ENCODE measurements around the gene QTRT2.

DNA sequence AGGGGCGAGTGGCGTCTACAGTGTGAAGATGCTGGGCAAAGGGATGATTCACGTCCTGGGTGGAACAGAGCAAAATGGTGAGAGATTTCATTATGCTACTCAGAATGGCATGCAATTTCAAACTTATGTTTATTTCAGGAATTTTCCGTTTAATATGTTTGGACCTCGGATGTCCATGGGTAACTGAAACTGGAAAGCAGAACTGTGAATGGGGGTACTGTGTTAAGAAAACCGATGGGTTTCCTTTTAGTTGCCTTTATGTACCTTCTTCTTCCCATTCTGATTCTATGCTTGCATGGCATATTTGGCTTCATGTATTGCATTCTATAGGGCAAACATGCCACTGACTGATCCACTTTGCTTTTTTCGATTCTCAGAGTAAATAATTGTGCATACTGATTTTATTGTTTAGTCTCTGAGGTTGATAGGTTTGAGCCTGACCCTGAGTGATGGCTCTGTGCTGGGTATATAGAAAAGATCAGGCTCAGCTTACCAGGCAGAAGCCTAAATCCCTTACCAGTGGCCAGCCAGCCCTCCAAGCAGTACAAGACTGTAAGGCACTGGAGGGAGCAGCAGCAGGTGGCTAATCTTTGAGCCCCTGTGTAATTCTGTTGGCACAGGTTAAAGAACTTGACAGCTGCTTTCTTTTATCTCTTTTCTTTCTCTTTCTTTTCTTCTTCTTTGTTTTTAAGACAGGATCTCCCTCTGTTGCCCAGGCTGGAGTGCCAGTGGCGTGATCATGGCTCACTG, 4.5 kb downstream of the QTRT2 start:
- TF ChIP-seq LEF1 (IDR thresholded peaks at IDR 0.05; ENCODE audit: borderline replicate concordance) (no peak), BHLHE40 (IDR thresholded peaks at IDR 0.05; ENCODE audit: borderline replicate concordance) (no peak), HDGF (IDR thresholded peaks at IDR 0.05; ENCODE audit: borderline replicate concordance) (no peak), ZNF384 (IDR thresholded peaks at IDR 0.05) (no peak)

Data from HEK293T (cell line).